Stimulated activated CD8-positive, alpha-beta memory T cell treated with anti-CD3 and anti-CD28 coated beads, Interleukin-7, amount 100 ng/mL, for 1 hour (primary cell): ENCODE results near the gene LIX1L.
A peak's percentile ranks its signal among the peaks of the same experiment; 100 is the strongest.

ENCODE experiments used
- DNase-seq, 2 donors: peaks; one replicate each; pipeline ENCODE4 v3.0.0-alpha.2; 2020; ENCODE audit warnings: low read depth in 2 of 2

LIX1L gene

GRCh38 chr1:145985502-145986439, 28.0 kb upstream of the LIX1L start:
- DNase-seq: no peak

GRCh38 chr1:145985129-145985501, 27.3 kb upstream of the LIX1L start:
- no peak for DNase-seq

GRCh38 chr1:145983960-145984830, 26.4 kb upstream of the LIX1L start:
- DNase-seq: no peak

GRCh38 chr1:145983206-145983675, 25.4 kb upstream of the LIX1L start:
- DNase-seq: no peak

GRCh38 chr1:145982010-145982723, 24.4 kb upstream of the LIX1L start:
- DNase-seq: no peak

GRCh38 chr1:145980457-145980994, 22.7 kb upstream of the LIX1L start:
- no peak for DNase-seq

DNA sequence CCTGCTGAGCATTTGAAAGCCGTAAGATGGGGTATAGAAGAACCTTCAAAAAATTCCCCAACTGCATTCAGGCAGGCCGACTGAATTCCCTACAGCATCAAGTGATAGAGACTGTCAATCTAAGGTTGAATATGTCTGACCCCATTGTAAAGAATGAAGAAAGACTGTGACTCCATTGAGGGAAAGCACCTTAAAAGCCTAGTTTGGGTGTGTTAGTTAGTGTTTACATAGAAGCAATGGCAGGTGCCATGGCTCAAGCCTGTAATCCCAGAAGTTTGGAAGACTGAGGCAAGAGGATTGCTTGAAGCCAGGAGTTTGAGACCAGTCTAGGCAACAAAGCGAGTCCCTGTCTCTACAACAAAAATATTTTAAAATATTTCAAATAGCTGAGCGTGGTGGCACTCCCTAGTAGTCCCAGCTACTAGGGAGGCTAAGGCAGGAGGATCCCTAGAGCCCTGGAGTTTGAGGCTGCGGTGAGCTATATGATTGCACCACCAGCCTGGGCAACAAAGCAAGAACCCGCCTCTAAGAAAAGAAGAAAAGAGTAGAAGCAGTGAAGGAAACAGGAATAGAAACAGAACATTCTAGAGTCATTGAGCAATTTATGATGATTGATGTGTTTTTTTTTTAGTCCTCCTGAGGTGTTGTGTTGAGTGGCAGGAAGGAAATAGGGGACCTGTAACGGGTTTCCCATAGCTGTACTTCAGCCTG, 22.1 kb upstream of the LIX1L start:
- DNase-seq: no peak

DNA sequence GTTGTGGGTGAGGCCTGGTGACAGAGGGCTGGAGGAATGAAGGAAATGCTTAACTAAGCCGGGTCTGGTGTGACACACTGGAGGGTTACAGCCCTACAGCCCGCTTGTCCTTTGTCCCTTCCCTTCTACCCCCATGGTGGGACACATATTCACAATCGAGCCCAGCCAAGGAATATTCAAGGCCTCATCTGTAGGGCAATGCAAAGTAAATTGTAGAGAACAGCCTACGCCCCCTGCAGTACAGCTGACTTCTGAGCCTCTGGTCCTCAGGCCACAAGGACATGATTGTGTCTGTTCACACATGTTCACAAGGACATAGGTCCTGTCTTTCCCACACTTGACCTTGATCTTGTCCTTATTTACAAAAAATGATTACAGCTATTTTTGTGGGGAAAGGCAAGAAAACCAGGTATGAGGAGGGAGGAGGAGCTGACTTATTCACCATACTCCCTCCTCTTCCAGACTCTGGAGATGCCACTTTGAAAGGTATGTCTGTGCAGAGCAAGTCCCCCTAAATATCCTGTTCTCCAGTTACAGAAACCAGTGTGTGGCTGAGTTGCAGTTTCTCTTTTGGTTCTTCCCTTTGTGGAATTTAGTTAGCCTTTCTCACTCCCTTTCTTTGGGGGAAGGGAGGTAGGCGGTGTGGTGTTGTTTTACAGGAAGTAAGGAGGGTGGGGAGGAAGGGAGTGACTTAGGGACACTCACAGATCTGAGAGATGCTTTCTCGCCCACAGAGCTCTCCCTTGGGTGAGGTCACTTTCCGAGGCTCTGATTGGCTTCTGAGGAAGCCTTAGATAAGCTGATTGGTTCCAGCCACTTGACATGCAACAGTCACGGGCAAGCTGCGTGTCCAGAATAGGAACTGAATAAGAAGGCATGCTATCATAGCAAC, 21.3 kb upstream of the LIX1L start:
- peak; percentile 48 to 53 for DNase-seq

GRCh38 chr1:145978471-145978853, 20.6 kb upstream of the LIX1L start:
- no peak for DNase-seq

GRCh38 chr1:145977486-145978470, 20.0 kb upstream of the LIX1L start:
- DNase-seq: no peak

DNA sequence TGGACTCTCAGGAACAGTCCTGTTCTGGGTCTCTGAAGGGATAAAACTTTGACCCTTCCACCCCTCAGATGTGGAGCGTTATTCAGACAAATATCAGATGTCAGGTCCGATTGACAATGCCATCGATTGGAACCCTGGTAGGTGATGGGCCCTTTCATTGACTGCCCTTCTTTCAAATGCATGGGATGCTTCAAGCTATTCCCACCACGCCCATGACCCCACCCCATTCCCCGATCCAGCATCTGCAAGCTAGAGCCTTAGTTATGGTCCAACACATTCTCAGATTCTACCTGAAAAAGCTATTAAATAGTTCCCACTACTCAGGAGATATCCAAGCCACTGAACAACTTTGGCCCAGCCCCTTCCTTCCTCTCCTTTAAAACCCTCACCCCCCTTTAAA, 19.2 kb upstream of the LIX1L start:
- no peak for DNase-seq

DNA sequence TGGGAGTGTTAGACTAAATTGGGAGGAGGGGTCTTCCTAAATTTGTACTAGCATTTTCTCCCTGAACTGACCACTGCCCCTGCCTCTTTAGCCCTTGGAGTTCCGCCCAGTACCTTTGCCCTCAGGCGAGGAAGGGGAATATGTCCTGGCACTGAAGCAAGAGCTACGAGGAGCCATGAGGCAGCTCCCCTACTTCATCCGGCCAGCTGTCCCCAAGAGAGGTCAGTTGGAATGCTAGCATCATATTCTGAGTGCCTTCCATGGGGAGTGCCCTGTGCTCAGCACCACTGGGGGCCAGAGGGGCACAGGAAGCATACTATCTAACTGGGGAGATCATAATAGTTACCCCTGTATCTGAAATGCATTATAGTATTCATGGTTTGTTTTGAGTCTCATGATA, 17.4 kb upstream of the LIX1L start:
- no peak for DNase-seq

DNA sequence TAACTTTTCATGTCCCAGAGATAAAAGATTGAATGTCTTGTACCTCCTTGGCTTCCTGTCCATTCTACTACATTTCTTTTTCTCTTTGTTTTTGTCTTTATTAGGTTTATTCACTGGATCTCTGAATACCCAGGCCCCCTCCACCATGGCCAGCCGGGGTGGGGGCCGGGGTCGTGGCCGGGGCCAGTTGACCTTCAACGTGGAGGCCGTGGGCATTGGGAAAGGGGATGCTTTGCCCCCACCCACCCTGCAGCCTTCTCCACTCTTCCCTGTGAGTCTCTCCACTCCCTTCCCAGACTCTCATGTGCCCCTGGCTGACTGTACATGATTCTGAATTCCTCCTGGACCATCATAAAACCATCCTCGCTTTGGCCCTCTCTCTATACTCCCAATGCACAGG, 16.9 kb upstream of the LIX1L start:
- DNase-seq: no peak

DNA sequence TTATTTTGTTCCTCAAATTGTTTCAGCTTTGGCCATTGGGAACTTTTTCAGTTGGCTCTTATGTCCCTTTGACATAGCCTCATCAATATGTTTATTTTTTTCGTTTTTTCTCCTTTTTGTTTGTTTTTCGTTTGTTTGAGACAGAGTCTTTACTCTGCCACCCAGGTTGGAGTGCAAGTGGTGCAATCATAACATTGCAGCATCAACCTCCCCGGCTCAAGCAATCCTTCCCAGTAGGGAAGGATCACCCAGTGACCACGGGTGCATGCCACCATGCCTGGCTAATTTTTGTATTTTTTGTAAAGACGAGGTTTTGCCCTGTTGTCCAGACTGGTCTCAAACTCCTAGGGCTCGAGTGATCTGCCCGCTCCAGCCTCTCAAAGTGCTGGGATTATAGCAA, 14.8 kb upstream of the LIX1L start:
- DNase-seq: no peak

DNA sequence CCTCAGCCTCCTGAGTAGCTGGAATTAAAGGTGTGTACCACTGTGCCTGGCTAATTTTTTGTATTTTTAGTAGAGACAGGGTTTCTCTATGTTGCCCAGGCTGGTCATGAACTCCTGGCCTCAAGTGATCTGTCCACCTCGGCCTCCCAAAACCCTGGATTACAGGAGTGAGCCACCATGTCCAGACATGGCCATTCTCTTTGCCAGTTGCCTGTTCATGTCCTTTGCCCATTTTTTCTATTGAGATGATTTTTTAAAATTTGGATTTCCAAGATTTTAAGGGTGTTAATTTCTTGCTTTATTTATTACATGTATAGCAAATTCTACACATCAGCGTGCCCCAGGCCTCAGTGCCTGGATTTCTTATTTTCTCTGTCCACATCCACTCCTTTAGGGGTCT, 9.5 kb upstream of the LIX1L start:
- no peak for DNase-seq

- no peak for DNase-seq
Measured at GRCh38 chr1:145965119-145965744, 7.4 kb upstream of the LIX1L start.

- DNase-seq: peak; percentile 81 to 84
Measured at GRCh38 chr1:145964328-145965118, 6.7 kb upstream of the LIX1L start, which contains the start of the genes ANKRD34A and POLR3GL. TSS of gene ANKRD34A (minus strand) at chr1:145964575. CDS start at chr1:145961759, 2,816 bp downstream. TSS of gene POLR3GL (plus strand) at chr1:145964690. CDS start at chr1:145974866, 10,176 bp downstream.
